Adrenal gland (tissue), 5 donors: Measurements from ENCODE around the gene CPLANE2.

ENCODE experiments used
- POLR2A ChIP-seq, 2 donors: fragments of 450-650 bp; IDR thresholded peaks; one replicate each; pipeline ENCODE4 v1.6.1; 2017; ENCODE audit warnings: antibody characterized with exemption in 2 of 2, mild to moderate bottlenecking in 2 of 2, moderate library complexity in 1 of 2
- TF ChIP-seq, protein P1 (sequence below), 6 experiments: fragments of 450-650 bp in 4 of 6; fragments of 200-600 bp in 2 of 6; sonication (generic) in 1 of 6; IDR thresholded peaks; 1 replicate in 5 of 6; 2 replicates in 1 of 6; pipeline versions ENCODE4 v1.5.1 to v1.8.0; 2016 to 2021; ENCODE audit warnings: antibody characterized with exemption in 6 of 6, mild to moderate bottlenecking in 2 of 6, moderate library complexity in 1 of 6
- donor health status: DM: no; HTN: no; CAD: no.

DNA sequence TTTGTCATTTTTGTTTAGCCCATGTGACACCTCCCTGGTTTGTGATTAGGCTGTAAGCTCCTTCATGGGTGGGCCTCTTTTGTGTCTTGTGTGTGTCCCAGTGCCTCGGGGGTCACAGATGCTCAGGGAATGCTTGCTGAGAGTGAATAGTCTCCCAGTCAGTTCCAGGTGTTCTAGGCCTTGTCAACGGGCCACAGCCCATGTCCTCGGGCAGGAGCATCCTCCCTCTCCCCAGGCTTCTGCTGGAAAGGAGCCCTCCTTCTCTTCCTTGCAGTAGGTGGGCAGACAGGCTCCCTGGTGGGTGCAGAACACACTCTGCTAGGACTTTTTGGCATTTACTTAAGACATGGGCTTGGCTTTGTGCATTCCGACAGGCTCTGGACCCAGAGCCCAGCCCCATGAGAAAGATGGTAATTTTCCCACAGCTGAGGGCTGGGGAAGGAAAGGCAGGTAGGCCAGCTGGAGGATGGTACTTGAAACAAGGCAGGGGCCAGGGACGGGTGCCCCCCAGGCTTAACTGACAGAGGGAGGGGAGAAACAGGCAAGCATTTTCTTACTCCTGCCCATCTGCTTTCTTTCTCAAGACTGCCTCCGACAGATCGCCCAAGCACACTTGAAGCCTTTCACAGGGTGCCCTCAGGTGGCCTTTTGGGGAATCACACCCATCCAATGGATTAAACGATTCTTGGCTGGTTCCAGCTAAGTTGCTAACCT lies 7.1 kb upstream of the CPLANE2 start:
- no peak for TF ChIP-seq POLR2A (IDR thresholded peaks at IDR 0.05)
- TF ChIP-seq, protein P1, sequence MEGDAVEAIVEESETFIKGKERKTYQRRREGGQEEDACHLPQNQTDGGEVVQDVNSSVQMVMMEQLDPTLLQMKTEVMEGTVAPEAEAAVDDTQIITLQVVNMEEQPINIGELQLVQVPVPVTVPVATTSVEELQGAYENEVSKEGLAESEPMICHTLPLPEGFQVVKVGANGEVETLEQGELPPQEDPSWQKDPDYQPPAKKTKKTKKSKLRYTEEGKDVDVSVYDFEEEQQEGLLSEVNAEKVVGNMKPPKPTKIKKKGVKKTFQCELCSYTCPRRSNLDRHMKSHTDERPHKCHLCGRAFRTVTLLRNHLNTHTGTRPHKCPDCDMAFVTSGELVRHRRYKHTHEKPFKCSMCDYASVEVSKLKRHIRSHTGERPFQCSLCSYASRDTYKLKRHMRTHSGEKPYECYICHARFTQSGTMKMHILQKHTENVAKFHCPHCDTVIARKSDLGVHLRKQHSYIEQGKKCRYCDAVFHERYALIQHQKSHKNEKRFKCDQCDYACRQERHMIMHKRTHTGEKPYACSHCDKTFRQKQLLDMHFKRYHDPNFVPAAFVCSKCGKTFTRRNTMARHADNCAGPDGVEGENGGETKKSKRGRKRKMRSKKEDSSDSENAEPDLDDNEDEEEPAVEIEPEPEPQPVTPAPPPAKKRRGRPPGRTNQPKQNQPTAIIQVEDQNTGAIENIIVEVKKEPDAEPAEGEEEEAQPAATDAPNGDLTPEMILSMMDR (IDR thresholded peaks at IDR 0.05): peak; percentile 74 to 89 (median 86)
